SK-N-SH (cell line): ENCODE results near the gene MYH3.

ENCODE experiments used
- SMC3 ChIP-seq: IDR thresholded peaks from 2 replicates; pipeline ENCODE4 v1.6.1; 2012; ENCODE audit warnings: low read depth, low read length, improper control_type of control experiment
- TF ChIP-seq, protein P1 (sequence below): IDR thresholded peaks from 2 replicates; pipeline ENCODE4 v1.4.0; 2012; ENCODE audit warnings: low read depth
- TF ChIP-seq, protein P2 (sequence below): fragments of 200-600 bp; sonication (generic); IDR thresholded peaks from 2 replicates; pipeline ENCODE4 v1.6.1; 2017; ENCODE audit warnings: antibody characterized with exemption, mild to moderate bottlenecking, moderate library complexity

DNA sequence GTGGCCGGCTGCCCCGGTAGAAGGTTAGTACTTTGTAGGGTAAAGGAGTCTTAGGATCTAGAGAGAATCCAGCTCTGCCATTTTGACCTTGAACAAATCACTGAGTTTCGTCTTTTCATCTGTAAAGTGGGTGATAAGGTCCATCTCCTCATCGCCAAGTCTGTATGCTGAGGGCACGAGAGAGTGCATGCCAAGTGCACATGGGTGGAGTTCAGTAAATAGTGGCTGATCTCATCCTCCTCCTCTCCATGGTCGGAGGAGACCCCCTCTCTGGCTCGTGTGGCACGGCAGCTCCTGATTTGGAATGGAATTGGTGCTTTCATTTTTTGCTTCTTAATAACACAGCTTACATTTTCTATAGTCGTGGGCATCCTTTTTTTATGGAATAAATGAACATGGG, 30.7 kb downstream of the MYH3 start:
- TF ChIP-seq, protein P1, sequence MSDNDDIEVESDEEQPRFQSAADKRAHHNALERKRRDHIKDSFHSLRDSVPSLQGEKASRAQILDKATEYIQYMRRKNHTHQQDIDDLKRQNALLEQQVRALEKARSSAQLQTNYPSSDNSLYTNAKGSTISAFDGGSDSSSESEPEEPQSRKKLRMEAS, result no peak
- TF ChIP-seq, protein P2, sequence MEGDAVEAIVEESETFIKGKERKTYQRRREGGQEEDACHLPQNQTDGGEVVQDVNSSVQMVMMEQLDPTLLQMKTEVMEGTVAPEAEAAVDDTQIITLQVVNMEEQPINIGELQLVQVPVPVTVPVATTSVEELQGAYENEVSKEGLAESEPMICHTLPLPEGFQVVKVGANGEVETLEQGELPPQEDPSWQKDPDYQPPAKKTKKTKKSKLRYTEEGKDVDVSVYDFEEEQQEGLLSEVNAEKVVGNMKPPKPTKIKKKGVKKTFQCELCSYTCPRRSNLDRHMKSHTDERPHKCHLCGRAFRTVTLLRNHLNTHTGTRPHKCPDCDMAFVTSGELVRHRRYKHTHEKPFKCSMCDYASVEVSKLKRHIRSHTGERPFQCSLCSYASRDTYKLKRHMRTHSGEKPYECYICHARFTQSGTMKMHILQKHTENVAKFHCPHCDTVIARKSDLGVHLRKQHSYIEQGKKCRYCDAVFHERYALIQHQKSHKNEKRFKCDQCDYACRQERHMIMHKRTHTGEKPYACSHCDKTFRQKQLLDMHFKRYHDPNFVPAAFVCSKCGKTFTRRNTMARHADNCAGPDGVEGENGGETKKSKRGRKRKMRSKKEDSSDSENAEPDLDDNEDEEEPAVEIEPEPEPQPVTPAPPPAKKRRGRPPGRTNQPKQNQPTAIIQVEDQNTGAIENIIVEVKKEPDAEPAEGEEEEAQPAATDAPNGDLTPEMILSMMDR, result no peak
- TF ChIP-seq SMC3, result no peak
